Type B pancreatic cell (in vitro differentiated cells): ENCODE data around the gene CDCP1. TPM values are rescaled to one million over a fixed set of nuclear protein-coding genes. Genes with fewer than 3 reads are reported as not detected.

Experiments used
- DNase-seq: peaks from one replicate; pipeline ENCODE4 v3.0.0; 2021; ENCODE audit warnings: mixed read lengths; ENCODE audit not compliant: unreplicated experiment; ENCODE audit errors: extremely low spot score
- H3K27ac Mint-ChIP-seq: 2 replicates; pipeline ENCODE4 v1.8.0; 2021; ENCODE audit warnings: mild to moderate bottlenecking, mixed read lengths
- H3K27me3 Mint-ChIP-seq: 2 replicates; pipeline ENCODE4 v1.8.0; 2021; ENCODE audit warnings: mixed read lengths
- H3K36me3 Mint-ChIP-seq: 2 replicates; pipeline ENCODE4 v1.8.0; 2021; ENCODE audit warnings: mixed read lengths
- H3K4me1 Mint-ChIP-seq: one replicate; pipeline ENCODE4 v1.8.0; 2021; ENCODE audit warnings: mixed read lengths; ENCODE audit not compliant: unreplicated experiment
- H3K4me3 Mint-ChIP-seq: 2 replicates; pipeline ENCODE4 v1.8.0; 2021; ENCODE audit warnings: mild to moderate bottlenecking, mixed read lengths
- H3K9me3 Mint-ChIP-seq: 2 replicates; pipeline ENCODE4 v1.8.0; 2021; ENCODE audit warnings: mixed read lengths
- CTCF ChIP-seq: fragments of 200-600 bp; sonication (generic); conservative IDR thresholded peaks from 2 replicates; pipeline ENCODE4 v1.5.0; 2021; ENCODE audit warnings: antibody characterized with exemption, mild to moderate bottlenecking
- total RNA-seq: library from RNA; stranded (reverse); gene quantifications from 2 replicates; pipeline ENCODE4 v1.2.1, GENCODE V29; 2021; ENCODE audit warnings: low replicate concordance

Gene CDCP1
- total RNA-seq, 1 donor from 2014 or later: 26.3 TPM

GRCh38 chr3:45140141-45140769, 5.9 kb downstream of the CDCP1 start:
- Mint-ChIP-seq H3K4me3 (peak overlapping the region; percentile 22), H3K36me3 (peaks cover 3% of the 10 kb centered on the region), H3K27me3 (peaks cover 23% of the 10 kb centered on the region), H3K9me3 (no peaks in the 10 kb centered on the region), H3K27ac (peak overlapping the region; percentile 95), H3K4me1 (peaks cover 44% of the 10 kb centered on the region)
- no peak for TF ChIP-seq CTCF
- no peak for DNase-seq

DNA sequence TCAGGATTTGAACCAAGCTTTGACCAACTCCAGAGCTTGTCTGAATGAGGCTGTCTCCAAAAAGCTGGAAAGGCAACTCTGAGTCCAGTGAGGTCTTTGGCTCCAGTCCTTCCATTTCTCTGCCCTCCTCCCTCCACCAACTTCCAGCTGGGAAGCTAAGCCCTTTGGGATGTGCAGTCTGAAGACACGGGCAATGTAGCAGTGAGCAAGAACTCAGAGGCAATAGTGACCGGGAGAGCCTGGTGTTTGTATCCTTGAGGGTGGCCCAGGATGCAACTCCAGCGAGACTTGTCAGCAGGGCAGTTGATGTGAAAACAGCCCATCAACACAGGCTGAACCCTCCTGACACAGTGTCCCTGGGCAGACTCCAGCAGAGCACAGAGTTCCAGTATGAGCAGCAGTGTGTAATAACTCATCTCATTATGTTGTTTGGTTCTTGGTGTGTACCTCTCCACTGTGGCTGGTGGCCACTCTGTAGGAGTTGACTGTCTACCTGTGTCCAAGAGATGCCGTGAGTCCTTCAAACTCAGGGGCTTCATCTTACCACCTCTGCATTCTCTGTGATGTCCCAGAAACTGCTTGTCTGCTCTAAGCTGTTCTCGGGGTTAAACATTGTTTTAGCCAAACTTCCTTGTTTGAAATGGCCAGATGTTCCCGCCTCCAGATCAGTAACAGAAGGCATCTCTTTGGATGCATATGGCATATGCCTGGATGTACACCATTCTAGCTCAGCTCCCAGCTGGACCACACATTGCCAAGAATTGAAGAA, 6.6 kb downstream of the CDCP1 start:
- Mint-ChIP-seq H3K27me3 (peaks cover 17% of the 10 kb centered on the region), H3K36me3 (peaks cover 3% of the 10 kb centered on the region), H3K4me1 (peaks cover 46% of the 10 kb centered on the region), H3K27ac (peak overlapping the region; percentile 95), H3K9me3 (no peaks in the 10 kb centered on the region), H3K4me3 (peak overlapping the region; percentile 22)
- no peak for TF ChIP-seq CTCF
- no peak for DNase-seq

DNA sequence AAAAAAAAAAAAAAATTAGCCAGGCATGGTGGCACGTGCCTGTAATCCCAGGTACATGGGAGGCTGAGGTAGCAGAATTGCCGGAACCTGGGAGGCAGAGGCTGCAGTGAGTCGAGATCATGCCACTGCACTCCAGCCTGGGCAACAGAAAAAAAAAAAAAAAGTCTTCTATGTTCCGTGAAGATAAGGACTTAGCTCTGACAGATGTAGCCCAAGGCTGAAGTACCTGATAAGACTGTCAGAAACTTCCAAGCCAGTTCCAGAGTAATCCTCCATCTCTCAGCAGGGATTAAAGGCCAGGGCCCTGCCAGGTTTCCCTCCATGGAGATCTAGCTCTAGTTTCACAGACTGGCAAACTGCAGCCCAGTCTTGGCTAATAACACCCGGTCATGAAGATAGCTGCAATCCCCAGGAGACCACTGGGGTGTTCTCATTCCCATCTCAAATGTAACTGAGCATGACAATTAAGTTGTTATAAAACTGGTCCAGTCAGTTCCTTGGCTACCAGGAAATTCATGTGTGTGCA, 8.5 kb downstream of the CDCP1 start:
- Mint-ChIP-seq H3K4me3 (peak overlapping the region; percentile 58), H3K27me3 (peaks cover 5% of the 10 kb centered on the region), H3K4me1 (peaks cover 46% of the 10 kb centered on the region), H3K27ac (peak overlapping the region; percentile 95), H3K36me3 (peaks cover 3% of the 10 kb centered on the region), H3K9me3 (no peaks in the 10 kb centered on the region)
- peak; percentile 26 for TF ChIP-seq CTCF
- DNase-seq: no peak

DNA sequence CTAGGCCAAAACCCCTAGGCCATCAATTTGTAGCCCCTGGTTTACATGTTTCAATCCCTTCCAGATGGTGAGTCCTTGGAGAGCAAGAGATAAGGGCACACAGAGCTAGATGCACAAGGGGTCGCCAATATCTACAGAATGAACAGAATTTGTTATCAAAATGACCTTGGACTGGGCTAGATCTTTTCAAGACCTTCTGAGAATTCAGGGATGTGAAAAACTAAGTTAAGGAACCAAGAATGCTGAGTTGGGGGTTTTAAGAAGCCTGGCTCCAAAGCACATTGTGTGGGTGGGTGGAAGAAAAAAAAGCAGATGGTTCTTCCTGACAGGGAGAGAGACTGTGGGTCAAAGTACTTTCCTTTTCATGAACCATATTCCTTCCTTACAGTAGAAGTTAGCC, 10.2 kb downstream of the CDCP1 start:
- Mint-ChIP-seq H3K9me3 (no peaks in the 10 kb centered on the region), H3K4me3 (no peak overlapping the region), H3K36me3 (peaks cover 4% of the 10 kb centered on the region), H3K27me3 (no peaks in the 10 kb centered on the region), H3K4me1 (peaks cover 56% of the 10 kb centered on the region), H3K27ac (peak overlapping the region; percentile 63)
- DNase-seq: no peak
- no peak for TF ChIP-seq CTCF

- Mint-ChIP-seq H3K9me3 (no peaks in the 10 kb centered on the region), H3K27ac (no peak overlapping the region)
- no peak for DNase-seq
Measured at GRCh38 chr3:45134758-45135521, 11.2 kb downstream of the CDCP1 start.

More at GRCh38 chr3:45134758-45135521, 11.2 kb downstream of the CDCP1 start:
- TF ChIP-seq CTCF: no peak
- Mint-ChIP-seq H3K4me1 (peaks cover 49% of the 10 kb centered on the region), H3K36me3 (peaks cover 4% of the 10 kb centered on the region), H3K4me3 (no peak overlapping the region), H3K27me3 (no peaks in the 10 kb centered on the region)
